RPMI7951 (cell line): Measurements from ENCODE around the gene PIN1. TPM values are rescaled to one million over a fixed set of nuclear protein-coding genes. Genes with fewer than 3 reads are reported as not detected.
"Not testable (repeated sequence)": the region's sequence is repeated elsewhere in the genome, so short reads cannot be mapped to it uniquely, and the experiment has no call there.

Experiments
- DNase-seq: peaks from one replicate; pipeline ENCODE4 v3.0.0-alpha.2; 2012; ENCODE audit warnings: low read depth
- total RNA-seq: library from RNA; depleted of rRNA; stranded (reverse); fragments of >200 nt; shearing (Covaris generic); gene quantifications from 2 replicates; pipeline ENCODE4 v1.2.3, GENCODE V29; 2014

PIN1 gene
- total RNA-seq, 1 experiment from 2014 or later: 137 TPM

GRCh38 chr19:9818734-9819595 is 16.2 kb upstream of the PIN1 start, which contains the start of gene FBXL12:
Gene FBXL12 (minus strand): TSS chr19:9819079. CDS start chr19:9818813, 266 bp downstream.
- peak; percentile 98 for DNase-seq

GRCh38 chr19:9819596-9819909 is 15.6 kb upstream of the PIN1 start:
- peak; percentile 97 for DNase-seq

GRCh38 chr19:9820034-9820433 is 15.1 kb upstream of the PIN1 start:
- not testable (repeated sequence) for DNase-seq

DNA sequence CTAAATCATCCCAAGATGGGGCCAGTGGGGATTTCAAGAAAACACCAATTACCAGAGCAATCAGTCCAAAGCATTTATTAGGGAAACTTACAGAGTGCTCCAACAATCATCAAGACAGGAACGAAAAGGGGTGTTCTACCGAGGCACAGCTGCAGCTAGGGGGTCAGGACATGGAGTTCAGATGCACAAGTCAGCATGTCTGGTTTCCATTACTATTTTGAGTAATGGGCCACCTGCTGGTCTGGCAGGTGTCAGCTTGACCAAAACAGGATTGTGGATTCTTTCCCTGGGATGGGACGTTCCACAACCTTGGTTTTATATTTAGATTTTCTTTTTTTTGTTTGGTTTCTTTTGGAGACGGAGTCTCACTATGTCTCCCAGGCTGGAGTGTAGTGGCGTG is 11.3 kb upstream of the PIN1 start:
- DNase-seq: no peak

DNA sequence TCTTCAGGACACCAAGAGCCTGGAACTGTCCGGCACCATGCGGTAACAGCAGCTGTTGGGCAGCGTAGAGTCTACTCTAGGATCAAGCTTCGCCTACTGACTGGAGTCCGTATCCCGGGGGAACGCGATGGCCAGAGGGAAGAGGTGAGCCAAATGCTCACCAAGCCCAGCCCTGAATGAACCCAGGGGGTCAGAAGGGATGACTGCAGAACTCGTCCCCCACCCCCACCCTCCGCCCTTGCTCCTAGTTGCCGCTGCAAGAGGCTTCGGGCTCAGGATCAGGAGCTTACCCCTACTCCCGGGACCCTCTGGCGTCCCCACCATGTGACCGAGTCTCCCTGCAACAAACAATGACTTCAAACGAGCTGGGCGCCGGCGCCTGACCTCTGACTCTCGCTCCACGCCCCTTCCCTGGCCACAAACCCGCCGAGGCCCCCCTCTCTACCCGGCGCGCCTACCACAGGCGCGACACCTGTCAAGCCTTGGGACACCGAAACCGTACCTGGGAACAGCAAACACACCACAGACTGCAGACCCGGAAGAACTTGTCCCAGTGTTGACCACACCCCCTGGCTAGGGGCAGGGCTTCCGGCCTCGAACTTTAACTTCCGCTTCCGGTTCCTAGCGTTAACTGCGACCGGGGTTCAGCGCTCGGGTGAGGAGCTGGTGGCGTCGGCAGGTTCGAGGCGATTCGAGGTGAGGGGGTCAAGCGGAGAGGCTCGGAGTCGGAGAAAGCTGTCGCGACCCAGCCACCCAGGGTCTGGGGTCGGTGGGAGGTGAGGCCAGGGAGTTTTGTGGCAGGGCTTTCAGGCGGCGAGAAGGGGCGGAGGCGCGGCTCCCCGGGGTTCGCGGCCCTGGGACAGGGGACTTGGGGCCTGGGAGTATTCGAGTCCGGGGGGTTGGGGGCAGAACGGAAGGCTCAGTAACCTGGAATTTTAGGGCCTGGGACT is 7.6 kb upstream of the PIN1 start, which contains the start of gene UBL5:
TSS of gene UBL5 (plus strand) at position 630 of the 950 bp plus-strand sequence. CDS start 420 bp downstream, outside the sequence.
- DNase-seq: peak; percentile 85

- DNase-seq: no peak
These were observed 6.5 kb upstream of the PIN1 start for GRCh38 chr19:9828551-9829063.

DNA sequence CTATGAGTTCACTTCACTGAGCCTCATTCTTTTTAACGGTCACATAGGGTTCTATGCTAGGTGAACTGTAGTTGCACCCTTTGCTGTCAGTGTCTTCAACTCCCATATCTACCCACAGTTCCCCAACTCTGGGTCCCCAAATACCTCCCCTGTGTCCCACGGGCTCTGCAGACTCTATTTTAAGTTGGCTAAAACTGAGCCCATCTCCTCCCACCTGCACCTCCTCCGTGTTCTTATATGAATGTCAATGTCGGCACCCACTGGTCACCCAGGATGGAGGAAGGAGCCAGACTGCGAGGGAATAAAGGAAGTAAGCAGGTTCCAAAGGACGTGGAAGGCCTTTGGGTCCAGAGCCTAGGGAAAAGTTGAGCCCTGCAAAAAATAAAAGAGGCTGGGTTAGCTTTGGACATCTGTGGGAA is 802 bp upstream of the PIN1 start:
- DNase-seq: no peak

DNA sequence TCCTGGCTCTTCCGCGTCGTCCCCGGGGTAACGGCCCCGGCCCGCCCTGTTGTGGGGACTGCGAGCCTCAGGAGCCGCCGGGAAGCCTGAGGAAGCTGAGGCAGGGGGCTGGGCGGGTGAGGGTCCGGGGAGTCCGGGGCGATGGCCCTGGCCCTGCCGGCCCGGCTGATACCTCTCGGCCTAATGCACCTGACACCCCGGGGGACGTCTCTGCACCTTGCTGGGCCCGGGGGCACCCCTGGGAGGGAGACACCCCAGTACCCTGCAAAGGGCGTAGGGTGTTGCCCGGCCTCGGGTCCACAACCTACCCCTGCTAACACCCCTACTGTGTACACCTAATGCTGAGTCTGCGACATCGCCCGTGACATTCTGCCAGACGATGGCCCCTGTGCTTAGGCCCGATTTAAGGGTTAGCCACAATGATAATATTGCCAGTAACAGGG is 410 bp downstream of the PIN1 start:
- DNase-seq: no peak

GRCh38 chr19:9836021-9836420 is 903 bp downstream of the PIN1 start:
- DNase-seq: peak; percentile 35

- no peak for DNase-seq
These were observed 3.2 kb downstream of the PIN1 start for GRCh38 chr19:9838324-9838723.

- no peak for DNase-seq
These were observed 4.3 kb downstream of the PIN1 start for GRCh38 chr19:9839415-9839814.

DNA sequence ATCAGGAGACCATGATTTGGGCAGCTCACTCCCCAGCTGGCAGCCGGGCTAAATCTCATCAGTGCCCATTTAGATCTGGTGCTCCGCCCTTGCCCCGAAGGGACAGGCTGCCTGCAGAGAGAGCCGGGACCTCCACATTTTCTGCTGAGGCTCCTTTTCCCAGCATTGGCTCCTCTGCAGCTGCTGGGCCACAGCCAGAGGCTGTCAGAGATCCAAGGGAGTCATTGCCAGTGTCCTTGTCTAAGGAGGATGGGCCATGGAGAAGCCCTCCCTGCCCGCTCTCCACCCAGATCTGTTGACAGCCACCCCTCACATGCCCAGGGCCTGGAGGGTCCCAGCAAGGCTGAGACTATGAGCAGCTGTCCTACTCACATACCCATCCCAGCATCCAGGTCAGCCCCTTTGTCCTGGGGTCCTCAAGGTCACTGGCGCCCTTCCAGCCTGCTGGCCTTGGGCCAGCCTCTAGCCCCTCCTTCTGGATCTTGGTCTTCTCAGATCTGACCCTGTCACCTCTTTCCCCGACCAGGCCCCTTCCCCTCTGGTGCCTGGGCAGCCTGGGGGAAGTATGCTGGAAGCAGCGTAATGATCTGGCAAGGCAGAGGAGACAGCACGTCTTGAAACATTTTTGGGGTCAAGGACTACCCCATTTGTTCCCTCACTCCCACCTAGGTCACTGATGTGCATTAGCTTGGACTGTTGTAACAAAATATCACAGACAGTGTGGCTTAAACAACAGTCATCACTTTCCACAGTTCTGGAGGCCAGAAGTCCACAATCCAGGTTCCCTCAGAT is 7.9 kb downstream of the PIN1 start:
- no peak for DNase-seq

- not testable (repeated sequence) for DNase-seq
These were observed 8.6 kb downstream of the PIN1 start for GRCh38 chr19:9843626-9844273.

GRCh38 chr19:9847087-9847671 is 12.1 kb downstream of the PIN1 start:
- peak; percentile 79 for DNase-seq

DNA sequence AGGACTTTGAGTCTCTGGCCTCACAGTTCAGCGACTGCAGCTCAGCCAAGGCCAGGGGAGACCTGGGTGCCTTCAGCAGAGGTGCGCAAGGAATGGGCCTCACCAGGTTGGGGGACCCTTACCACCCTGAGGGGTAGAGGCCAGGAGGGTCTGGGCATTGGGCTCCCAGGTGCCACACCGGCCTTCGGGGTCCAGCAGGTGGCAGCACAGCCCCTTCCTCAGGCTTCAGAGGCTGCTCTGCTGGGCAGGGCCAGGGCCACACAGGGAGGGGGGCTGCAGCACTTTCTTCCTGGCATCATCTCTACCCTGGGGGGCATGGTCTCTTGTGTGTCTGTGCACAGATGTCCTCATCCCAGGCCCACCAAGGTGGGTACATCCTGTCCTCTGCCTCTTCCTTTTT is 12.9 kb downstream of the PIN1 start:
- DNase-seq: no peak

GRCh38 chr19:9848762-9849161 is 13.6 kb downstream of the PIN1 start:
- DNase-seq: no peak

DNA sequence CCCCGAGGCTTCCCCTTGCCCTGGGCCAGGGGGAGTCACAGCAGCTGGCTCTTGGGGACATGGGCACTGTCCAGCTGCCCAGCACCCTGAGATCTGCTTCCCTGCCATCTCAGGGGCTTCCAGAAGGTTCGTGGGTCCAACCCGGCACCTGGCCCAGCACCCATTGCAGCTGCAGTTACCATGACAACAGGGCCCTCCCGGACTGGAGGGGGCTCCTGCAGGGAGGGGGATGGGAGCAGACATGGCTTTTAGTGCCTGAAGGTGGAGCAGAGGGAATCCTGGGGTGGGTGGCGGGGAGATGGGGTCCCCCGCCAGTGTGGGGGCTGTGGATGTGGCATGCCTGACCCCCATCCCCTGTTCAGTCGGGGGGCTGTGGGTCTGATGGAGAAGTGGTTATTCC is 14.7 kb downstream of the PIN1 start:
- no peak for DNase-seq

DNA sequence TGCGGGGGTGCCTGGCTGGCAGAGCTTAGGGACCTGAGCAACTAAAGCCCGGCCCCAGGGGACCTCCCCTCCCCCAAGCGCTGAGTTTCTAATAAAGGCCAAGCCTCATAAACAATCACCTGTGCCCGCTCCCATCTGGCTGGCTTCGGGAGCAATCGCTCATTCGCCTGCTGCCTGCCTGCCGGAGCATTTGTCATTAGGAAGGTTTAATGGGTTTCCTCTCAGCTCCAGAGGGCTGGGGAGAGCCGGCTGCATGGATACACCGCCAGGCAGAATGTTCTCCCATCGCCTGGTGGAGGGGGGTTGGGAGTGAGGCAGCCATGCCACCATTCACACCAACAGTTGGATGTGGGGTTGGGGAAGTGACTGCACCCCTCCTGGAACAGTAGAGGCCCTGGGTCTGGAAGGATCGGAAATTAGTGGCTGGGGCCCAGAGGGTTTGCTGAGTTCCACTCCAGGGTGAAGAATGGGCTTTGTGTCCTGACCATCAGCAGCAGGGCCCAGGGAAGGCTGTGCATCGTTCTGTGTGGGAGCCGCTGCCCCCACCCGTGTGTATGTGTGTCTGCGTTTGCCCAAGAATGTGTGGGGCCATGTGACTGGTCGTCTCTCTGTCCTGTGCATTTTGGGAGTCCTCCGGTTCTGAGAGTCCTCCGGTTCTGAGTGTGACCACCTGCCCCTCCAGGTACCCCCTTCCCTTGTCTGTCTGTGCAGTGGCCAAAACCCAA is 15.3 kb downstream of the PIN1 start:
- DNase-seq: no peak

GRCh38 chr19:9854282-9854846 is 19.2 kb downstream of the PIN1 start:
- DNase-seq: no peak
